ENCODE data around the gene MYO1H.
"Not testable (repeated sequence)": the region's sequence is repeated elsewhere in the genome, so short reads cannot be mapped to it uniquely, and the experiment has no call there.

MYO1H gene, protein sequence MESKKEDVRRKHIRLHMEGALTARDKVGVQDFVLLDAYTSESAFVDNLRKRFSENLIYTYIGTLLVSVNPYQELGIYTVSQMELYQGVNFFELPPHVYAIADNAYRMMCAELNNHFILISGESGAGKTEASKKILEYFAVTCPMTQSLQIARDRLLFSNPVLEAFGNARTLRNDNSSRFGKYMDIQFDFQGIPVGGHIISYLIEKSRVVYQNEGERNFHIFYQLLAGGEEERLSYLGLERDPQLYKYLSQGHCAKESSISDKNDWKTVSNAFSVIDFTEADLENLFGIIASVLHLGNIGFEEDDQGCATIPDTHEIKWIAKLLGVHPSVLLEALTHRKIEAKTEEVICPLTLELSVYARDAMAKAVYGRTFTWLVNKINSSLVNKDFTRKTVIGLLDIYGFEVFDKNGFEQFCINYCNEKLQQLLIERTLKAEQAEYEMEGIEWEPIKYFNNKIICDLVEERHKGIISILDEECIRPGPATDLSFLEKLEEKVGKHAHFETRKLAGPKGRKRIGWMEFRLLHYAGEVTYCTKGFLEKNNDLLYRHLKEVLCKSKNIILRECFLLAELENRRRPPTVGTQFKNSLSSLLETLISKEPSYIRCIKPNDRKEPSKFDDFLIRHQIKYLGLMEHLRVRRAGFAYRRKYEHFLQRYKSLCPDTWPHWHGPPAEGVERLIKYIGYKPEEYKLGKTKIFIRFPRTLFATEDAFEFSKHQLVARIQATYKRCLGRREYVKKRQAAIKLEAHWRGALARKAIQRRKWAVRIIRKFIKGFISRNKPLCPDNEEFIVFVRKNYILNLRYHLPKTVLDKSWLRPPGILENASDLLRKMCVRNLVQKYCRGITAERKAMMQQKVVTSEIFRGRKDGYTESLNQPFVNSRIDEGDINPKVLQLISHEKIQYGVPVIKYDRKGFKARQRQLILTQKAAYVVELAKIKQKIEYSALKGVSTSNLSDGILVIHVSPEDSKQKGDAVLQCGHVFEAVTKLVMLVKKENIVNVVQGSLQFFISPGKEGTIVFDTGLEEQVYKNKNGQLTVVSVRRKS

DNA sequence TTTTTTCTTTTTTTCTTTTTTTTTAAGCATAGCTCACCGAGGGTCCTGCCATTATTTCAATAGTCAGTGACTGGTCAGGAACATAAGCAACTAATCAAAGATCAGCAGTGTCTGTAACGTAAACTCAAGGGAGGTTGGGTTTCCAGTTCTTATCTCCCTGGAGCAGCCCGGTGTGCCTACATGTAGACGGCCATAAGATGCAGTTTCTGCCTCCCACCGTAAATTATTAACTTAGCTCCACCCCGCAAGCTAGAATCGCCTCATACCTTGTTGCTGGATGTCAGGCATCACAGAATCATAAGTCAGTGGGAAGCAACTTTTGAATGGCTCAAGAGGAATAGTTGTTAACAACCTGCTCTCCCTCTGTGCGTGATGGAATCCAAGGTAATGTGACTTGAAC lies at the start of gene MYO1H:
Gene MYO1H (plus strand): TSS at position 312 of the 400 bp plus-strand sequence. CDS start 61 bp downstream, at position 373.
- DNase-seq (ENCODE audit: low spot score), result no peak

DNA sequence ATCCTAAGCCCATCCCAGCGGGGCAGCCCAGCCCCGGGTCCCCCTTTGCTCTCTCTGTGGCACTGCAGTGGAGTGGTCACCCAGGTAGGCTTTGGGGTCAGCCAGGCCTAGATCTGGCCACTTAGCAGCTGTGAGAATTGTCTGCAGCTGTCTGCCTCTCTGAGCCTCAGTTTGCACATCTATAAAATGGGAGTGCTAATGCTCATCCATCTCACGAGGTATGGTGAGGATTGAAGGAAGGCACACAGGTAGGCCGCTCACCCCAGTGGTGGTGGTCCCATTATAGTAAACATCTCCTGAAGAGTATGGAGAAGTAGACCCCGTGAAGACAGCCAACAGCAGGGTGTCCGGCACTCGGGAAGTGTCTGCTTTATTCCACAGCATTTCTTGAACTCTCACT lies 47.9 kb upstream of the MYO1H start:
- no peak for DNase-seq (ENCODE audit: low spot score)

DNA sequence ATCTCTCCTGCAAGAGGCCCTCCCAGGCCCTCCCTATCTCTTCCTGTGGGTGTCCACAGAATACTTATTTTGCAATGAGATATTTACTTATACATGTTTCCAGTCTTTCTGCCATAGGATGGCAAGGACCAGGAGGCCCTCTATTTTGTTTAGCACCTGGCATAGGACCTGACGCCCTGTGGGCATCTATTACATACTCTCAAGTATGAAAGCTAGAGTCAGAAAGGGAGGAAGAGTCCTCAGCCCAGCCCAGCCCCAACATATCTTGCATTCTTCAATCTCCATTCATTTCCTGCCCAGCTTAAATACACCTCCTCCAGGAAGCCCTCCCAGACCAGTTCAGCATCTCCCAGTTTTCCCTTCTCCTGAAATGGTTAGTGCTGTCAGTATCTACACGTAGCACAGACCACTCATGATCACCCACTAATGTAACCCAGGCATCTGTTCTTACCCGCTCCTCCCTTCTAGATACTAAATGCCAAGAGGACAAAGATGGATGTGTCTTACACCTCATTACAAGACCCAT lies 46.0 kb upstream of the MYO1H start:
- DNase-seq (ENCODE audit: low spot score), result no peak

DNA sequence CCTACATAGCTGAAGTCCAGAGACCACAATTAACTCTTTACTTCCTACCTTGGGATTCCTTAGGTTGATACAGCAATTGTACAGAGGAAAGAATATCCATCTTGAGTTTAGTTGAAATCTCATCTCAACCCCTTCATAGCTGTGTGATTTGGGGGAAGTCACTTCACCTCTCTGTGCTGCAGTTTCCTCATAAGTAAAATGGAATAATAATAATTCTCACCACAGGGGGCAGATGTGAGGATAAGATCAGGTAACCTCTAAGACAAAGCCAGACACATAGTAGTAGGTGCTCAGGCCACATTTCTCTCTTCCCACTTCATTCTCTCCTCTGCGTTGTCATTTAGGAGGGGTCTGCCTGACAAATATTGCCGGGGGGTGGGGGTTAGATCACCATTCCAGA lies 45.3 kb upstream of the MYO1H start:
- DNase-seq (ENCODE audit: low spot score), result no peak

DNA sequence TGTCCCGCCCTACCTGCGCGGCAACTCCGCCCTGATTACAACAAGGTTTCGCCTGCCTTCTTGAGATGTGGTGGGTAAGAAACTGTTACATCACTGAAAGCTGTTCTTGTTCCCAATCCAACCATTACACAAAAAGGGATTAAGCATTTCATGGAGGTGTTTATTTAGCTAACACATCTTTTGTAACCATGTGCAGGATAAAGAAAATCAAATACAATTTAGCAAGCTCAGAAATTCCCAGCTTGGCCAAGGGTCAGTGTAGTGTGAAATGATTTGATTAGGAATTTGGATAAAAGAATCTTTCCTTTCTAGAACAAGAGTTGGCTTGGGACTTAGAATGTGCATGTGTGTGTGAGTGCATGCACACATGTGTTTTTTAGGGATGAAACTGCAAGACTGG lies 44.9 kb upstream of the MYO1H start:
- no peak for DNase-seq (ENCODE audit: low spot score)

DNA sequence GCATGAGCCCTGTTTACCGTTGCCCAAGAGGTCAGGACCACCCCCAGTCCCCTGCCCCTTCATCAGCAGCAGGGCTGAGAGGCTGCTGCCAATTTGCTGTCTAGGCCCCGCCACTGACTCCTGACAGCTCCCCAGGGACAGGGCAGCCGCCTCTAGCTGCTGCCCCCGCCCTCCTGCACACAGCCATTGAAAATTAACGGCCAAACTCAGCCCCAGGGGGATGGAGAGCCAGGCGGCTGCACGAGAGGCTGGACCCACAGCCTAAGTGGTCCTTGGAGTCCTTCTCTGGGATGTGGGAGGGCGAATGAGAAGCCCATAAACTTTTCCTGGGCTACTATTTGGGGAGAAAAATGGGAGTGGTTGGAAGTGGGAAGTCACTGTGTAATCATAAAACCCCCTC lies 43.2 kb upstream of the MYO1H start:
- no peak for DNase-seq (ENCODE audit: low spot score)

DNA sequence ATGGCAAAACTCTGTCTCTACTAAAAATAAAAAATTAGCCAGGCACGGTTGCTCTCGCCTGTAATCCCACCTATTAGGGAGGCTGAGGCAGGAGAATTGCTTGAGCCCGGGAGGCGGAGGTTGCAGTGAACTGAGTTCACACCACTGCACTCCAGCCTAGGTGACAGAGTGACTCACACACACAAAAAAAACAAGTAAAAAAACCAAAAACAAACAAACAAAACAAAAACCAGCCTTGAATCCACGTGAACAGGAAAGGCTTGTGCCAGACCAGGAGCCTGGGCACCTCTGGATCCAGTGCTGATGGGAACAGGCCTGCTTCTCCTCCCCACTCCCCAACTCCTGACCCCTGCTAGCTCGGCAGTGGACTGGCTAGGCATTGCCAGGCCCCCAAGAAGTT lies 42.2 kb upstream of the MYO1H start:
- no peak for DNase-seq (ENCODE audit: low spot score)

DNA sequence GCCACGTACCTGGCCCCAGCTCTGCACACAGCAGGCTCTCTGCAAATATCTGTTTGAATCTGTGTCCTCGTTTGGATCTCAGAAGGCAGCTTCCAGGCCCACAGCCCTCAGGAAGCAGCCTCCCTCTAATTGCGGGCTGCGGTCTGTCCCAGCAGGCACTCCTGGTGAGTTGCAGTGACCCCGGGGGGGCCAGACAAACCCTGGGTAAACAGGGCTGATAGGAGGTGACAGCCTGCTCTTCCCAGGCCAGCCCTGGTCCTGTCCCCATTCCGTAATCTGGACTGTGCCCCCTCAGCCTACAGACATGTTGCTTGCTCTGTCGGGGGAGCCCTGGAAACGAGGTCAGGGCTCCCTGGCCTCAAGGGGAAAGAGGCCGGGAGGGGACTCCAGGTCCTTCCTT lies 40.6 kb upstream of the MYO1H start:
- no peak for DNase-seq (ENCODE audit: low spot score)

DNA sequence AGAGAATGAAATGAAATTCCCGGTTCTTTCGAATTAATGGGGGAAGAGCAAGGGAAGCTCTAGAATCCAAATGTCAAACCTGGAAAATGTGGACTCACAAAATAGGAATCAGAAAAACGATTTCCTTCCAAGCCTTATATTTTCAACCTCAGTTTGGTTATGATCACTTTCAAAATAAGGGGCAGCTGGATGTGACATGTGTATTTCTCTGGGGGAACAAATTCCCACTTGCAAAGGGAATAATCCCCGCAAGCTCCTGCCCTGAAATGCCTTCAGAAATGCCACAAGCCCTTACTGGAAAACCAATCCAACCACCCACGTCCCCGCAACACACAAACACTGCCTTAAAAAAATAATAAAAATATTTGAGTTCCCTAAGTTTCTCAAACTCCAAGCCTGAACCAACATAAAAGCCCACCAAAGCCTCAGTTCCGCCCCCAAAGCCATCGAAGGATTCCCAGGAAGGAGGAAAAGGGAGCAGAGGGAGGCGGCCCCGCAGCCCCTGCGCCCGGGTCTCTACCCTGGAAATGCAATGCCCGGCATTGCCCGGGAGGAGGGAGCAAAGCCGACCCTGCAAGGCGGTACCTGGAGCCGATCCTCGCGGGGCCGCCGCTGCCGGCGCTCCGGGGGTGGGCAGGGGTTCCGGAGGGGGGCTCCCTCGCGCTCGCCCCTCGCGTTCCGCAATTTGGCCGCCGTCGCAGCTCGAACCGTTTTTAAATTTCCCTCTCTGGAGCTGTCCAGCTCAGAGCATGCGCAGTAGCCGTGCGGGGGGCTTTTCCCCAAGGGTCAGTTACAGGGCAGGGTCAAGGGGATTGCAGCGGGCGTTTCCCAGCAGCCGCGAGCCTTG lies 38.9 kb upstream of the MYO1H start, which contains the start of gene FOXN4:
Gene FOXN4 (minus strand): TSS at position 751 of the 847 bp plus-strand sequence. CDS start 963 bp downstream, outside the sequence.
- DNase-seq (ENCODE audit: low spot score), result no peak

DNA sequence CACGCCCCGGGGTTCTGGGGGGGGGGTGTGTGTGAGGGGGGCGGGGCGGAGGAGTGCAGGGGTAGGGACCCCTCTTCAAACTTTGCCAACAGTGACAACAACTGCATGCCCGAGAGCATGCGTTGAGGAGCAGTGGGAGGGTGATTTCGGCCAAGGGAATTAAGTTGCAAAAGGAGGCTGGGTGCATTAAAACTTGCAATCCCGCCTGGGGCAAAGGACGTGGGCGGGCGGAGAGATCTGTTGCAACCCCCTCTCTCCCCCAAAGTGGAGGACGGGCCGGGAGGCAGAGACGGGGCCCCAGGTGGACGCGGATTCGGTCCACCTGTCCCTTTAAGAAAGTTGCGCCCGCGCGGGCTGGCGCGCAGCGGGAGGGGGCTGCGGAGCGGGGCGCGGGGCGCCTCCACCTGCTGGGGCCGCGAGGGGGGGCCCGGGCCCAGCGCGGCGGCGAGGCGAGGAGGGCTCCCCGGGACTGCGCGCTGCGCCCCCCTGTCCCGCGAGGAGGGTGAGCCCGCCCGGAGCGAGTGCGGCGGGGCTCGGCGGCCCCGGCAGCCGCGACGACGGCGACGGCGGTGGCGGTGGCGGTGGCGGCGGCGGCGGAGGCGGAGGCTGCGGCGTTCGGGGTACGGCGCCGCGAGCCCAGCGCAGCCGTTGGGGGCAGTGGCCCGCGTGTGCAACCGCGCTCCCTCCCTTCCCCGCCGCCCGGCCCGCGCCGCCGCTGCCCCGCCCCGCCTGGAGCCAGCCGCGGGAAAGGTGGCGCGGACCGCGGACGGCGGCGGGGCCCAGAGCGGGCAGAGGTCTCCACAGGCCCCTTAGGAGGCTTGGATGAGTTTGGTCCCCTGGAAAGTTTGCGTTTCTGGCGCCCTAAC lies 38.1 kb upstream of the MYO1H start:
- no peak for DNase-seq (ENCODE audit: low spot score)

DNA sequence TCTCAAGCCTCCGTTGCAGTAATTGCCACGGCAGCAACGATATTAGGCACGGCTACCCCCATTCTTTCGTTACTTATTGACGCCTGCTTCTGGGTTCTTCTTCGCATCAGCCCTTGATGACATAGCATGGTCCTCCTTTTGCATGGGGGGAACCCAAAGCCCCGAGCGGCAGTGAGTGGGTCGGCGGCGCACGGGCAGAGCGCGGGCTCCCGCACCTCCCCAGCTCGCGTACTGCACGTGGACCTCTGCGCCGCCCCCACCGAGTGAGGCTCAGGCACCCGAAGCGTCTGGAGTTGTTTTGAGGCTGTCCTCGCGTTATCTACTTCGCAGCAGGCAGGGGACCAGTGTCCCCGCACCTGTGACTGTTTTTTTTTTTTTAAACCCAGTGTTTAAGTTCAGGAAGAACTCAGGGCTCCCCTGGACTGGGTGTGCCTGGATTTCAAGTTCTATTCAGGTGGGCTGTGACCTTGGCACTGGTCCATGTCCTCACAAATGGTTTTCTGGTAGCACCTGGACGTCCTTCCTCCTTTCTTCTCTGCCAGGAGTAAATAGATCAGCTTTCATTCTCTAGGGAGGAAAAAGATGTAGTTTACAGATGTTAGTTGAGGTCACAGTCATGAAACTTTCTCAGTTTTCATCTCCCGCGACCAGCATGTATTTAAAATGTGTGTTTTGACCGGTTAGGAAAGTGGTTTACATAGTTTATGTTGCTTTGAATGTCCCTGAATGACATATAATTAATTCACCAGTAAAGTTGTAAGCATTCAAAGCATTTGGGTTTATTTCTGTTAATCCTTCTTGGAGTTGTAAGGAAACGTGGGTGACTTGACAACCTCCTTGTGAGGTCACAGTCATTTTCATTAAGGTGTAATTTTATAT lies 37.2 kb upstream of the MYO1H start:
- no peak for DNase-seq (ENCODE audit: low spot score)

DNA sequence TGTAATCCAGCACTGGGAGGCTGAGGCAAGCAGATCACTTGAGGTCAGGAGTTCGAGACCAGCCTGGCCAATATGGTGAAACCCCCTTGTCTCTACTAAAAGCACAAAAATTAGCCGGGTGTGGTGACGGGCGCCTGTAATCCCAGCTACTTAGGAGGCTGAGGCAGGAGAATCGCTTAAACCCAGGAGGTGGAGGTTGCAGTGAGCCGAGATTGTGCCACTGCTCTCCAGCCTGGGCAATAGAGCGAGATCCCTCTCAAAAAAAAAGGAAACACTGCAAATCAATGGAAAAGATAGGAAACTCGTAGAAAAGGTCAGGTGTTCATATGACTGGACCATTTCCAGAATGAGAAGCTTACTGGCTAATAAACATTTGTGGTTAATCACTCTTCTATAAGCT lies 26.4 kb upstream of the MYO1H start:
- DNase-seq (ENCODE audit: low spot score), result not testable (repeated sequence)

DNA sequence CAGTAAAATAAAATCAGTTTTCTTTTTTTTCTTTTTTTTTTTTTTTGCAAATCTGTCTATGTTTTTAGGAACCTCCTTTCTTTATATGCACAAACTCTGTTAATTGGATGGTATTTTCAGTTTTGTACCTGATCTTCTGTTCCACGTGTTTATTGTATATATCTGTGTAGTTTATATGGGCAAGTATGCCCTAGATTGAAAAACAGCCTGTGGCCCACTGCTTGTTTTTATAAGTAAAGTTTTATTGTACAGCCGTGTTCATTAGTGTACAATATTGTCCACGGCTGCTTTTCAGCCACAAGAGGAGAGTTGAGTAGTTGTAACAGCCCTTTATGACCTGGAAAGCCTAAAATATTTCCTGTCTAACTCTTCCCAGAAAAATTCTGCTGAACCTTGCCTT lies 18.7 kb upstream of the MYO1H start:
- no peak for DNase-seq (ENCODE audit: low spot score)

DNA sequence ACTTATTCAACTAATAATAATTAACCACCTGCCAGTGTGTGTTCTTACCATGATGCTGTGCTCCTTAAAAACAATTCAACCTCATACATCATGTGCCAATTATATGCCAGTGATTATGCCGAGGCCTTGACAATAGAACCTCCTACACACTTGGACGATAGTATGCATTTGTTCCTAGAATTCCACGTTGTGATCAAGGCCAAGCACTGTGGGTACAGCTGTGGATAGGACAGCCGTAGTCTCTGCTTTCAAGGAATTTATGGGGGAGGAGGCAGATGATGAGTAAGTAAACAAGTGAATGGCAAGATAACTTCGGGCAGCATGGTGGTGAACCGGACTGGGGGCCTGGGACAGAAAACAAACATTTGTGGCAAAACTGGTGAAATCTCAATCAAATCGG lies 18.0 kb upstream of the MYO1H start:
- no peak for DNase-seq (ENCODE audit: low spot score)

DNA sequence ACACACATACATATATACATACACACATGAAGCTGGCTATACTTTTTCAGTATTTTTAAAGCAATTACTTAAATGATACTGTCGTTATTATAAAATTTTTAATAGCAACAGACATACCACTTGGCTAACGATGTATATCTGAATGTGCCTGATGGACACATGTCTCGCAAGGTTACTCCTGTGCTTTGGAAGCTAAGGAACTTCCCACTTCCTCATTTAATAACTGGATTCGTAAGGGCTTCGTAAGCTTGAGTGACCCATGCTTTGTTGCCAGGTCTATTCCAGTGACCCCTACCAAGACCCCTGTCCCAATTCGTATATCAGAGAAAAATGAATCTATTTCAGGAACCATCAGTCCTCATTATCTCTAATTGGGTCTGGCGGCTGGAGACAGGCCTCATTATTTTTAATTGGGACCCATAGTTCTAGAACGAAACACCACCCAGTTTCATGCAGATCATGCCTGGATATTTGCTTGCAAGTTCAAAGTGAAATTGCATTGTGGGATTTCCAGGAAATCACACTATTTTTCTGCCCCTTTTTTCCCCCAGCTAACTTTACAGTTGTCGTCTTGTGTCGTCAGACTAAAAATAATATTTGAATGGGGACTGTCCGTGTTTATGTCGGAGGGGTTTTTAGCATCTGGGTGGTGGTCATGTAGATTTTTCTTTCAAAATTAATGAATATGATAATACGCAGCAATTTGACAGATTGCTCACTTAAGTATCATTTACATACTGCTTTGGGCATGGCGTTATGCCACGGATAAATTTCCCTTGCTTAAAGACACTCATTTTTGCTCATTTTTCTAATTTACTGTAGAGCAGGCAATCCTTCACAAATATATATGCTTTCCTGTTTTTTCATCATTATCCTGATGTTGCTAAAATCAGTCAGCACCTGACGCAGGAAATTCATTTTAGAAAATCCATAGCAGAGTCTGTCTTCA lies 17.1 kb upstream of the MYO1H start:
- no peak for DNase-seq (ENCODE audit: low spot score)

DNA sequence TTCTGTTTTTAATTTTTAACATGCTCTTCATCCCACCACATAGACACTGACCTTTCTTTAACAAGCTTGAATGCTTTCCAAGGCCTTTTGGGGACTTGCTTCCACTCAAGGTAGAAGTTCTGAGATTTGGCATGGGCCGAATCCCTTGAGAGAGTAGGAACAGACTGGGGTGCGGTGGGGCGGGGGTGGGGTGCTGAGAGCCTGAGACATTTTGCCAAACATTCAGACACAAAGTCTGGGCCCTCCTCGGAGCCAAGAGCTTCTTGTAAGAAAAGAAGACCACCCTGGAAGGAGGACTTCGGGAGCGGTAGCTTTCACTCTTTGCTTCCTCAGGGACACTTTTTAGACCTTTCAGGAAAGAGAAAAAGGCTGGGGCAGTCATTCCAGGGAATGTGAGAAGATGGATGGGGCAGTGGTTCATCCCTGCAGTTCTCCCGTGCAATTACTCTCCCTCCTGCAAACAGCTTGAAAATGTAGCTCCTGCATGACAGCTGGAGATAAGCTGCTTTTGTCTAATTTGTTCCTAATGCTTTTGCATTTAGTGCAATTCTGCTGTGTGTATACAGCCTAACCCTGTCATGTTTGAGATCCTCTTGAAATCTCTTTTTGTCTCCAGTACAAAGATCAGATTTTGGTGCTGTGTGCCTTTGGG lies 16.3 kb upstream of the MYO1H start:
- DNase-seq (ENCODE audit: low spot score), result no peak

DNA sequence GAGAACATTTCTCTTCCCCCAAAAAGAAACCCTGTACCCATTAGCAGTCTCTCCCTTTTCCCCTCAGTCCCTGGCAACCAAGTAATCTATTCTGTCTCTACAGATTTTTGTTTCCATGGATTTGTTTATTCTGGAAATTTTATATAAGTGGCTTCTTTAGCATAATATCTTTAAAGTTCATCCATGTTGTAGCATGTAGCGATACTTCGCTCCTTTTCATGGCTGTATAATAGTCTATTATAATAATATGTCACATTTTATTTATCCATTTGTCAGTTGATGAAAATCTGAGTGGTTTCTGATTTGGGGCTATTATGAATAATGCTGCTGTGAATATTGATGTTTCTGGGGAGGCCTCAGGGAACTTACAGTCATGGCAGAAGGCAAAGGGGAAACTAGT lies 12.8 kb upstream of the MYO1H start:
- DNase-seq (ENCODE audit: low spot score), result no peak

DNA sequence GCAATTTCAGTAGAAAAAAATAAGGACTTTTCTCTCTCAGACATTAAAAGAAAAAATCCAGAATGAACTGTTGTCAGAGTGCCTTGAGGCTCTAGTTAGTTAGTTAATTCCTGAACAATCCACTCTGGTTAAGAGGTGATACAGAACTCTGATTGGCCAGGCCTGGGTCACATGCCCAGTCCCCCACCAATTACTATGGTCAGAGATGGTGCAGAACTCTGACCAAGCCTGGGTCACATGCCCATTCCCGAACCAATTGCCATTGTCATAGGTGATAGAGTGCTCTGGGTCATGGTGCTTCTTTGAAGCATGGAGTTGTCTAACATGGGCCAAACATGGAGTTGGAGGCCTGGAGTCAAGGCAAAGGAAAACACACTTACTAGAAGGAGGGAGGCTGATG lies 11.1 kb upstream of the MYO1H start:
- DNase-seq (ENCODE audit: low spot score), result no peak
